Subcutaneous abdominal adipose tissue (tissue), 5 donors: ENCODE results near the gene C1QTNF5.

Experiments used
- H3K27ac ChIP-seq: one replicate; pipeline ENCODE4 v1.7.0; 2013; ENCODE audit warnings: low read depth, mild to moderate bottlenecking, inconsistent platforms, low read length, moderate library complexity
- H3K27me3 ChIP-seq, 5 donors: one replicate each; pipeline ENCODE4 v1.7.0; 2013; ENCODE audit warnings: low read length in 5 of 5, inconsistent platforms in 1 of 5; ENCODE audit not compliant: control insufficient read depth in 5 of 5, insufficient read depth in 4 of 5
- H3K36me3 ChIP-seq, 5 donors: one replicate each; pipeline ENCODE4 v1.7.0; 2013; ENCODE audit warnings: low read length in 5 of 5; ENCODE audit not compliant: control insufficient read depth in 5 of 5, insufficient read depth in 5 of 5
- H3K4me1 ChIP-seq, 5 donors: one replicate each; pipeline ENCODE4 v1.7.0; 2013; ENCODE audit warnings: low read length in 5 of 5, mild to moderate bottlenecking in 3 of 5, moderate library complexity in 1 of 5; ENCODE audit not compliant: control insufficient read depth in 5 of 5, insufficient read depth in 5 of 5
- H3K4me3 ChIP-seq, 5 donors: one replicate each; pipeline ENCODE4 v1.7.0; 2013; ENCODE audit warnings: low read length in 5 of 5, low read depth in 1 of 5
- H3K9ac ChIP-seq, 5 donors: one replicate each; pipeline ENCODE4 v1.7.0; 2013; ENCODE audit warnings: low read length in 5 of 5, mild to moderate bottlenecking in 4 of 5, moderate library complexity in 3 of 5
- H3K9me3 ChIP-seq, 5 donors: one replicate each; pipeline ENCODE4 v1.7.0; 2013; ENCODE audit warnings: low read length in 5 of 5; ENCODE audit not compliant: control insufficient read depth in 5 of 5
- donor health status: healthy.
- donor health status: healthy.
- donor health status: healthy.
- donor health status: healthy.
- donor health status: healthy.

C1QTNF5 gene

GRCh38 chr11:119344291-119345010 is 3.8 kb upstream of the C1QTNF5 start:
- H3K27ac ChIP-seq: no peak overlapping the region
- H3K4me3 ChIP-seq: no peak overlapping the region

DNA sequence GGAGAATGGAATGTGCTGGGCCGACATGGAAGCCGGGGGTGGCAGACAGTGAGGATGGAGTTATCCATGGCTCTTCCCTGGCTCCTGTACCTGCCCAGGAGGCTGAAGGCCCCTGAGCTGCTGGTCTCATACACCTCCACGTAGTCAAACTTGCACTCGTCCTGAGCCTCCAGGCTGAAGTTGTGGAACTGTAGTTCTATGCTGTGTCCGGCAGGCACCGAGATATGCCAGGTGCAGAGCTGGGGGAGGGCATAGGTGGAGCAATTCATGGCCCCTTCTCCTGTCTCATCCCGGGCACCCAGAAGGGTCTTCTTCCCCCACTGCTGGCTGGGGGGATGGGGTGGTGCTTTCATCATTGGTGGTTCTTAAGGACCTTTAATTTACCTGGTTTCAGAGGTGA is 3.0 kb upstream of the C1QTNF5 start:
- H3K4me3 ChIP-seq: no peak overlapping the region
- H3K36me3 ChIP-seq: no peaks in the 10 kb centered on the region
- no peak overlapping the region for H3K27ac ChIP-seq
- no peaks in the 10 kb centered on the region for H3K9me3 ChIP-seq
- H3K4me1 ChIP-seq: peaks cover 8 to 58% (median 46%) of the 10 kb centered on the region in 5 donors
- H3K9ac ChIP-seq: no peak overlapping the region
- H3K27me3 ChIP-seq: peaks cover 0 to 3% (median 0%) of the 10 kb centered on the region in 5 donors

More at GRCh38 chr11:119344291-119345010, 3.8 kb upstream of the C1QTNF5 start:
- Histone ChIP-seq H3K4me1 (peaks cover 8 to 51% (median 39%) of the 10 kb centered on the region in 5 donors), H3K9ac (no peak overlapping the region), H3K36me3 (no peaks in the 10 kb centered on the region), H3K9me3 (no peaks in the 10 kb centered on the region), H3K27me3 (no peaks in the 10 kb centered on the region)

- H3K27me3 ChIP-seq: peaks cover 0 to 3% (median 0%) of the 10 kb centered on the region in 5 donors
- peaks cover 8 to 68% (median 55%) of the 10 kb centered on the region in 5 donors for H3K4me1 ChIP-seq
- no peak overlapping the region for H3K4me3 ChIP-seq
- no peak overlapping the region for H3K27ac ChIP-seq
- H3K9me3 ChIP-seq: no peaks in the 10 kb centered on the region
- no peak overlapping the region for H3K9ac ChIP-seq
- no peaks in the 10 kb centered on the region for H3K36me3 ChIP-seq
Measured at GRCh38 chr11:119342362-119343130, 1.9 kb upstream of the C1QTNF5 start.

GRCh38 chr11:119342023-119342300 is 1.3 kb upstream of the C1QTNF5 start:
- no peak overlapping the region for H3K4me3 ChIP-seq
- H3K36me3 ChIP-seq: peaks cover 0 to 4% (median 0%) of the 10 kb centered on the region in 5 donors
- H3K27ac ChIP-seq: no peak overlapping the region
- peaks cover 0 to 3% (median 0%) of the 10 kb centered on the region in 5 donors for H3K27me3 ChIP-seq
- no peaks in the 10 kb centered on the region for H3K9me3 ChIP-seq
- peaks cover 8 to 63% (median 56%) of the 10 kb centered on the region in 5 donors for H3K4me1 ChIP-seq
- H3K9ac ChIP-seq: no peak overlapping the region

DNA sequence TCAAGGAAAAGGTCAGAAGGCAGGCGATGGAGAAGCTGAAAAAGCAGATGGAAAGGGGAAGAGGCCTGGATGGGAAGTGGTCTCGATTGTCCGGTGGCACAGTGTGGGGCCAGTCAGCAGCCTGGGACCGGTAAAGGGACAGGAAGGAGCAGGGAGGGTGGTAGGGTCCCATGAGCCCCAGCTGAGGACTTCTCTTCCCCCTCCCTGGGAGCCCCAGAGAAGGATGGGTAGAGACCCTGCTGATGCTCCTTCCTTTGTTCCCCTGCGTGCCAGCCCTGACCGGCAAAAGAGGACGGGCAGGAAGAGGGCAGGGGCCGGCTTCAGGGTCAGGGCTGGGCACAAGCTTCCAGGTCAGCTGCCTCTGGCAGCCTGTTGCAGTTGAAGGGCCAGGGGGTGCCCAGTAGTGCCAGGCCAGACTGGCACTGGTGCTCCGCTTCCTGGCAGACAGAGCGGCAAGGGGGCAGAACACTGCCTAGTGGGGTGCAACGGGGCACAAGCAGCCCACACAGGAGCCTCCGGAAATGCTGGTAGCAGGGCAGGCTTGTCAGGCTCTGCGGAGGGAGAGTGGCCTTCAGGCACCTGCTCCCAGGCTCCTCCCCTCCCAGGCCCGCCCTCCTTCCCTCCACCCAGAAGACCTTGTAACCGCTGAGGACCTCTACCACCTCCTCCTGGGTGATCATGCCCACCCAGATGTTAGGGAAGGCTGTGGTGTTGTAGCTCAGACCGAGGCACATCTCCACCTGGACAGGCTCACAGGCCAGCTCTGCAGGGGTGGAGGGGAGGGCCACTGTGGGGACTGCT is 739 bp upstream of the C1QTNF5 start:
- H3K27ac ChIP-seq: peak overlapping the region; percentile 87

GRCh38 chr11:119339589-119340334 is 921 bp downstream of the C1QTNF5 start:
- Histone ChIP-seq H3K4me1 (peaks cover 14 to 69% (median 63%) of the 10 kb centered on the region in 5 donors), H3K4me3 (peak overlapping the region; percentile 41 to 76 (median 72)), H3K9me3 (no peaks in the 10 kb centered on the region), H3K9ac (peak overlapping the region; percentile 28 to 76 (median 66)), H3K27ac (peak overlapping the region; percentile 87), H3K36me3 (peaks cover 0 to 14% (median 7%) of the 10 kb centered on the region in 5 donors), H3K27me3 (peaks cover 0 to 3% (median 0%) of the 10 kb centered on the region in 5 donors)

More for the DNA sequence above, 739 bp upstream of the C1QTNF5 start:
- H3K36me3 ChIP-seq: peaks cover 0 to 9% (median 3%) of the 10 kb centered on the region in 5 donors
- no peaks in the 10 kb centered on the region for H3K9me3 ChIP-seq
- peak overlapping the region in 4 of 5 donors; percentile 33 to 76 (median 58) for H3K9ac ChIP-seq
- peaks cover 0 to 3% (median 0%) of the 10 kb centered on the region in 5 donors for H3K27me3 ChIP-seq
- H3K4me3 ChIP-seq: peak overlapping the region; percentile 49 to 76 (median 65)
- peaks cover 8 to 58% (median 50%) of the 10 kb centered on the region in 5 donors for H3K4me1 ChIP-seq

DNA sequence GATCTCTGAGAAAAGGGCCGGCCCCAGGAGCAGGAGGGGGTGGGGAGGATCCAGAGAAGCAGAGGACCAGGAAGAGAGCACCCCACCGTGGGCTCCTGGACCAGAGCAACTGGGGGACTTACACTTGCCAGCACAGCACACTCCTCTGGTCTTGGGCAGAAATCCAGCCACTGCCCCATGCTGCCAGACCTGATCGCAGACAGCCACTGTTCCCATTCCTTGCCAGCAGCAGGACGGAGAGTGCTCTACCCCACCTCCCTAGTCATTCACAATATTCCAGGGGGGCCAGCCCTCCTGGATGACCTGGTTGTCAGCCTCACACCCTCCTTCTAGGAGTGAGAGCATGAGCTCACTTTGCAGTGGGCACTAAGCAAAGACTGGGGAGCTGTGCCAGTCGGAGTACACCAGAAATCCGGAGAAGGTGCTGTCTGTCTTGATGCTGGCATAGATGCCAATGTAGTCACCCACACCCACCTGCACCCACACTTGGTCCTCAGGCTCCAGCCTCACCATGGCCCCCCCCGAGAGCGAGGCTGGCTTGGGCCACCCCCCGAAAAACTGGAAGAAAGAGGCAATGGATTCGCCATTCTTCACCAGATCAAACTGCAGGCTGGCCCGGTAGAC is 1.6 kb downstream of the C1QTNF5 start:
- peak overlapping the region in 4 of 5 donors; percentile 28 to 76 (median 48) for H3K9ac ChIP-seq
- peaks cover 0 to 3% (median 0%) of the 10 kb centered on the region in 5 donors for H3K27me3 ChIP-seq
- H3K36me3 ChIP-seq: peaks cover 0 to 14% (median 7%) of the 10 kb centered on the region in 5 donors
- H3K27ac ChIP-seq: peak overlapping the region; percentile 87
- no peaks in the 10 kb centered on the region for H3K9me3 ChIP-seq
- H3K4me3 ChIP-seq: peak overlapping the region; percentile 41 to 76 (median 72)
- H3K4me1 ChIP-seq: peaks cover 10 to 66% (median 59%) of the 10 kb centered on the region in 5 donors

GRCh38 chr11:119338318-119338890 is 2.3 kb downstream of the C1QTNF5 start:
- peaks cover 0 to 14% (median 7%) of the 10 kb centered on the region in 5 donors for H3K36me3 ChIP-seq
- H3K4me1 ChIP-seq: peaks cover 10 to 69% (median 57%) of the 10 kb centered on the region in 5 donors
- peak overlapping the region in 4 of 5 donors; percentile 41 to 76 (median 68) for H3K4me3 ChIP-seq
- peaks cover 0 to 3% (median 0%) of the 10 kb centered on the region in 5 donors for H3K27me3 ChIP-seq
- H3K27ac ChIP-seq: peak overlapping the region; percentile 30
- H3K9me3 ChIP-seq: no peaks in the 10 kb centered on the region
- H3K9ac ChIP-seq: peak overlapping the region in 2 of 5 donors; percentile 6 to 25
